ENCODE data around the gene YIPF2.

The YIPF2 gene

DNA sequence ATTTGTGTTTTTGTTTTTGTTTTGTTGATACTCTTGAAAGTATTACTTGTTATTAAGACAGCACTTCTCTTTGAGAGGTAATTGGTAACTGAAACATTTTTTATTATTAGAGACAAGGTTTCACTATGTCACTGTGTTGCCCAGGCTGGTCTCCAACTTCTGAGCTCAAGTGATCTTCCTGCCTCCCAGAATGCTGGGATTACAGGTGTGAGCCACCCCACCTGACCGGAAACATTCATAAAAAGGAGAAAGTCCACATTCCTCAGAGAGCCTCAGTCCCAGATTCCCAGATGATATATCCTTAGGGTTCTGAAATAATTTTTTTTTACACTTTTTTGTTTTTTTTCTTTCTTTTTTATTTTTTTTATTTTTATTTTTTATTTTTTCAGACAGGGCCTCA lies 54.4 kb downstream of the YIPF2 start:
- DNase-seq (ENCODE audit: low read depth), result no peak

DNA sequence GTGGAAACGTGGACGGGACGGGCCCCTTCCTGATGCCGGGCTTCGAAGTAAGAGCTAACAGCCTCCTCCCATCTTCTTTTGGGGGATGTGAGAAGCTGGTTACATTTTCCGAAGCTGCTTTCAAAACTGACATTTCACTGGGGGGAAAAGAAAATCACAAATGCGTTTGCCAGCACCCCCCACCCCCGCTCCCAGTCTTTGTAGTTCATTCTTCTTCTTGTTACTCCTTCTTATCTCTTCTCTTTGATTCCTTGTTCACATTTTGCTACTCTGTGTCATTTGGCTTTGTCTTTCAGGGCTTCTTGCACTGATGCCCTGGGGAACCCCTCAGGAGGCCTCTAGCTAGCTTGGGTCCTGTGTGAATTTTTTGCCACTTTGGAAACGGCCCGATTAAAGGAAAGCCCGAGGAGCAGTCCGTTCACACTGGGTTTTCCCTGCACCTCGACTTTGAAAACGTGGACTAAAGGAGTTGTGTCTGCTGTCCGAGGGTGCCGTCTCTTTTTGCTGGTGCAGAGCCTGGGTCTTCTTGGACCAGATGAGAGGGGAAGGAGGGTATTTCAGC lies 55.8 kb downstream of the YIPF2 start:
- DNase-seq (ENCODE audit: low read depth), result no peak

All from T-helper 22 cell (primary cell).